WTC11 (cell line): ENCODE results near the gene DBT.

Experiments
- CTCF ChIP-seq: fragments of 200-600 bp; IDR thresholded peaks from 2 replicates; pipeline ENCODE4 v1.8.0; 2022; ENCODE audit warnings: antibody characterized with exemption
- ESRRA ChIP-seq: sonication (generic); formaldehyde crosslinking; IDR thresholded peaks from 2 replicates; pipeline ENCODE4 v1.8.1; 2022; ENCODE audit warnings: mild to moderate bottlenecking, missing genetic modification reagents, borderline replicate concordance
- ETV6 ChIP-seq: sonication (generic); formaldehyde crosslinking; IDR thresholded peaks from 2 replicates; pipeline ENCODE4 v1.8.1; 2022; ENCODE audit warnings: mild to moderate bottlenecking, missing genetic modification reagents
- HMGXB4 ChIP-seq: sonication (generic); formaldehyde crosslinking; IDR thresholded peaks from 2 replicates; pipeline ENCODE4 v1.8.1; 2023; ENCODE audit warnings: mild to moderate bottlenecking, moderate library complexity, missing genetic modification reagents
- MXD4 ChIP-seq: fragments of 250-450 bp; sonication (Bioruptor Pico); IDR thresholded peaks from 2 replicates; pipeline ENCODE4 v1.8.0; 2021; ENCODE audit warnings: mild to moderate bottlenecking, moderate library complexity, borderline replicate concordance
- NR3C1 ChIP-seq: sonication (generic); formaldehyde crosslinking; conservative IDR thresholded peaks from 2 replicates; pipeline ENCODE4 v1.8.1; 2023; ENCODE audit warnings: low read depth, mild to moderate bottlenecking, missing genetic modification reagents
- PRDM15 ChIP-seq: sonication (generic); formaldehyde crosslinking; IDR thresholded peaks from 2 replicates; pipeline ENCODE4 v1.8.0; 2022; ENCODE audit warnings: missing genetic modification reagents
- RORB ChIP-seq: fragments of 250-450 bp; sonication (Bioruptor Pico); IDR thresholded peaks from 2 replicates; pipeline ENCODE4 v1.9.0; 2021; ENCODE audit warnings: mild to moderate bottlenecking
- ZBTB43 ChIP-seq: sonication (generic); formaldehyde crosslinking; IDR thresholded peaks from 2 replicates; pipeline ENCODE4 v1.8.1; 2023; ENCODE audit warnings: mild to moderate bottlenecking, missing genetic modification reagents
- ZNF263 ChIP-seq: sonication (generic); formaldehyde crosslinking; IDR thresholded peaks from 2 replicates; pipeline ENCODE4 v1.8.1; 2022; ENCODE audit warnings: low read depth, mild to moderate bottlenecking, moderate library complexity, missing genetic modification reagents
- TF ChIP-seq, protein P1 (sequence below): sonication (generic); formaldehyde crosslinking; IDR thresholded peaks from 2 replicates; pipeline ENCODE4 v1.8.1; 2023; ENCODE audit warnings: mild to moderate bottlenecking, missing genetic modification reagents, moderate library complexity

- TF ChIP-seq ZNF263 (CRISPR knock-in tag), result no peak
- no peak for TF ChIP-seq CTCF
- no peak for TF ChIP-seq ESRRA (CRISPR knock-in tag)
- no peak for TF ChIP-seq PRDM15 (CRISPR knock-in tag)
- no peak for TF ChIP-seq ZBTB43 (CRISPR knock-in tag)
- TF ChIP-seq MXD4 (CRISPR knock-in tag), result no peak
- no peak for TF ChIP-seq NR3C1
- TF ChIP-seq RORB, result no peak
- no peak for TF ChIP-seq HMGXB4
- TF ChIP-seq ETV6 (CRISPR knock-in tag), result no peak
- TF ChIP-seq, protein P1, sequence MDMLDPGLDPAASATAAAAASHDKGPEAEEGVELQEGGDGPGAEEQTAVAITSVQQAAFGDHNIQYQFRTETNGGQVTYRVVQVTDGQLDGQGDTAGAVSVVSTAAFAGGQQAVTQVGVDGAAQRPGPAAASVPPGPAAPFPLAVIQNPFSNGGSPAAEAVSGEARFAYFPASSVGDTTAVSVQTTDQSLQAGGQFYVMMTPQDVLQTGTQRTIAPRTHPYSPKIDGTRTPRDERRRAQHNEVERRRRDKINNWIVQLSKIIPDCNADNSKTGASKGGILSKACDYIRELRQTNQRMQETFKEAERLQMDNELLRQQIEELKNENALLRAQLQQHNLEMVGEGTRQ (CRISPR knock-in tag), result no peak
These were observed 85.4 kb downstream of the DBT start for GRCh38 chr1:100164216-100164615.
